ENCODE data around the gene LDB3. TPM values are rescaled to one million over a fixed set of nuclear protein-coding genes. Genes with fewer than 3 reads are reported as not detected.

LDB3 gene
- total RNA-seq, 1 experiment from 2014 or later, result 0.63 TPM

- Histone ChIP-seq H3K79me2 (ENCODE audit: low read depth) (no peaks in the 10 kb centered on the region), H3K4me3 (no peak overlapping the region), H4K20me1 (ENCODE audit: insufficient read depth) (no peaks in the 10 kb centered on the region), H3F3A (ENCODE audit: insufficient read depth, low read depth) (no peaks in the 10 kb centered on the region), H3K9me2 (ENCODE audit: insufficient read depth) (no peaks in the 10 kb centered on the region), H3K4me2 (no peak overlapping the region), H2AFZ (no peak overlapping the region), H3K9me3 (ENCODE audit: insufficient read depth, low read depth) (no peaks in the 10 kb centered on the region), H3K4me1 (replicated peaks; ENCODE audit: insufficient read depth) (peaks cover under 1% of the 10 kb centered on the region; the same call in 1 of the 2 replicates), H3K27ac (no peak overlapping the region), H3K36me3 (ENCODE audit: low read depth) (no peaks in the 10 kb centered on the region), H3K27me3 (ENCODE audit: insufficient read depth, low read depth) (no peaks in the 10 kb centered on the region)
- no peak for DNase-seq
- no TSS peak for BruUV-seq (replicated peaks)
- TF ChIP-seq CTCF (conservative IDR thresholded peaks at IDR 0.05) (no peak), EZH2 (IDR thresholded peaks at IDR 0.05; ENCODE audit: low read depth) (no peak)
- intact Hi-C loops (cut with micrococcal nuclease; ENCODE audit: unreplicated experiment), result no loop called here
- ChIA-PET CTCF (no interaction called here), POLR2A (ENCODE audit: unreplicated experiment) (no interaction called here)
Observed at GRCh38 chr10:86659161-86659691, 9.1 kb upstream of the LDB3 start.

GRCh38 chr10:86659721-86660453 is 8.4 kb upstream of the LDB3 start:
- H3K27ac ChIP-seq, result no peak overlapping the region
- no peak for TF ChIP-seq CTCF (conservative IDR thresholded peaks at IDR 0.05)
- TF ChIP-seq EZH2 (IDR thresholded peaks at IDR 0.05; ENCODE audit: low read depth), result no peak

GRCh38 chr10:86661161-86662025 is 6.9 kb upstream of the LDB3 start:
- peaks cover 14% of the 10 kb centered on the region for H3K4me1 ChIP-seq (replicated peaks; ENCODE audit: insufficient read depth)
- no peak for TF ChIP-seq EZH2 (IDR thresholded peaks at IDR 0.05; ENCODE audit: low read depth)
- TF ChIP-seq CTCF (conservative IDR thresholded peaks at IDR 0.05), result no peak
- no peaks in the 10 kb centered on the region for H3K79me2 ChIP-seq (ENCODE audit: low read depth)
- H4K20me1 ChIP-seq (ENCODE audit: insufficient read depth), result no peaks in the 10 kb centered on the region
- ChIA-PET POLR2A (ENCODE audit: unreplicated experiment) (no interaction called here), CTCF (interaction anchor here (0.7 kb wide), 1 partner anchor 21 kb away, joined by 4 read pairs; no protein-coding TSS in a partner anchor)
- intact Hi-C loops (cut with micrococcal nuclease; ENCODE audit: unreplicated experiment), result no loop called here
- no peak overlapping the region for H3K4me3 ChIP-seq
- no peak overlapping the region for H3K27ac ChIP-seq
- no peaks in the 10 kb centered on the region for H3K27me3 ChIP-seq (ENCODE audit: insufficient read depth, low read depth)
- DNase-seq, result no peak
- no peak overlapping the region for H3K4me2 ChIP-seq
- no peaks in the 10 kb centered on the region for H3K9me2 ChIP-seq (ENCODE audit: insufficient read depth)
- BruUV-seq (replicated peaks), result no TSS peak
- H2AFZ ChIP-seq, result no peak overlapping the region
- H3K36me3 ChIP-seq (ENCODE audit: low read depth), result no peaks in the 10 kb centered on the region
- H3F3A ChIP-seq (ENCODE audit: insufficient read depth, low read depth), result no peaks in the 10 kb centered on the region
- no peaks in the 10 kb centered on the region for H3K9me3 ChIP-seq (ENCODE audit: insufficient read depth, low read depth)

More at GRCh38 chr10:86659721-86660453, 8.4 kb upstream of the LDB3 start:
- BruUV-seq (replicated peaks), result no TSS peak
- H3K36me3 ChIP-seq (ENCODE audit: low read depth), result no peaks in the 10 kb centered on the region
- ChIA-PET CTCF (no interaction called here), POLR2A (ENCODE audit: unreplicated experiment) (no interaction called here)
- H3F3A ChIP-seq (ENCODE audit: insufficient read depth, low read depth), result no peaks in the 10 kb centered on the region
- H2AFZ ChIP-seq, result no peak overlapping the region
- H3K9me3 ChIP-seq (ENCODE audit: insufficient read depth, low read depth), result no peaks in the 10 kb centered on the region
- H3K4me1 ChIP-seq (replicated peaks; ENCODE audit: insufficient read depth), result peaks cover 7% of the 10 kb centered on the region
- no peaks in the 10 kb centered on the region for H3K79me2 ChIP-seq (ENCODE audit: low read depth)
- H3K4me2 ChIP-seq, result no peak overlapping the region
- no peaks in the 10 kb centered on the region for H4K20me1 ChIP-seq (ENCODE audit: insufficient read depth)
- intact Hi-C loops (cut with micrococcal nuclease; ENCODE audit: unreplicated experiment), result no loop called here
- H3K27me3 ChIP-seq (ENCODE audit: insufficient read depth, low read depth), result no peaks in the 10 kb centered on the region
- DNase-seq, result no peak
- H3K9me2 ChIP-seq (ENCODE audit: insufficient read depth), result no peaks in the 10 kb centered on the region
- no peak overlapping the region for H3K4me3 ChIP-seq
